Esophagus muscularis mucosa (tissue), 3 donors: ENCODE measurements around the gene BRIX1.

Experiments
- EP300 ChIP-seq: sonication (generic); formaldehyde crosslinking; IDR thresholded peaks from one replicate; pipeline ENCODE4 v1.6.1; 2017; ENCODE audit warnings: antibody characterized with exemption
- TF ChIP-seq, protein P1 (sequence below), 3 experiments: fragments of 200-600 bp in 2 of 3; fragments of 450-650 bp in 1 of 3; sonication (generic) in 2 of 3; IDR thresholded peaks; one replicate each; pipeline ENCODE4 v1.5.1; 2017 to 2019; ENCODE audit warnings: antibody characterized with exemption in 3 of 3, mild to moderate bottlenecking in 2 of 3, moderate library complexity in 1 of 3

- TF ChIP-seq, protein P1, sequence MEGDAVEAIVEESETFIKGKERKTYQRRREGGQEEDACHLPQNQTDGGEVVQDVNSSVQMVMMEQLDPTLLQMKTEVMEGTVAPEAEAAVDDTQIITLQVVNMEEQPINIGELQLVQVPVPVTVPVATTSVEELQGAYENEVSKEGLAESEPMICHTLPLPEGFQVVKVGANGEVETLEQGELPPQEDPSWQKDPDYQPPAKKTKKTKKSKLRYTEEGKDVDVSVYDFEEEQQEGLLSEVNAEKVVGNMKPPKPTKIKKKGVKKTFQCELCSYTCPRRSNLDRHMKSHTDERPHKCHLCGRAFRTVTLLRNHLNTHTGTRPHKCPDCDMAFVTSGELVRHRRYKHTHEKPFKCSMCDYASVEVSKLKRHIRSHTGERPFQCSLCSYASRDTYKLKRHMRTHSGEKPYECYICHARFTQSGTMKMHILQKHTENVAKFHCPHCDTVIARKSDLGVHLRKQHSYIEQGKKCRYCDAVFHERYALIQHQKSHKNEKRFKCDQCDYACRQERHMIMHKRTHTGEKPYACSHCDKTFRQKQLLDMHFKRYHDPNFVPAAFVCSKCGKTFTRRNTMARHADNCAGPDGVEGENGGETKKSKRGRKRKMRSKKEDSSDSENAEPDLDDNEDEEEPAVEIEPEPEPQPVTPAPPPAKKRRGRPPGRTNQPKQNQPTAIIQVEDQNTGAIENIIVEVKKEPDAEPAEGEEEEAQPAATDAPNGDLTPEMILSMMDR (IDR thresholded peaks at IDR 0.05) = no peak
- TF ChIP-seq EP300 = no peak
Observed at GRCh38 chr5:34913072-34913471, 2.4 kb upstream of the BRIX1 start.
